GM21526 (cell line): ENCODE measurements around the gene DEFB116.
"Not testable (repeated sequence)": the region's sequence is repeated elsewhere in the genome, so short reads cannot be mapped to it uniquely, and the experiment has no call there.

ENCODE experiments used
- ATAC-seq: cut with Tn5 transposase; IDR thresholded peaks from one replicate; pipeline ENCODE4 v1.9.1; 2021; ENCODE audit warnings: moderate library complexity; ENCODE audit not compliant: unreplicated experiment, low FRiP score

DEFB116 gene, protein sequence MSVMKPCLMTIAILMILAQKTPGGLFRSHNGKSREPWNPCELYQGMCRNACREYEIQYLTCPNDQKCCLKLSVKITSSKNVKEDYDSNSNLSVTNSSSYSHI

DNA sequence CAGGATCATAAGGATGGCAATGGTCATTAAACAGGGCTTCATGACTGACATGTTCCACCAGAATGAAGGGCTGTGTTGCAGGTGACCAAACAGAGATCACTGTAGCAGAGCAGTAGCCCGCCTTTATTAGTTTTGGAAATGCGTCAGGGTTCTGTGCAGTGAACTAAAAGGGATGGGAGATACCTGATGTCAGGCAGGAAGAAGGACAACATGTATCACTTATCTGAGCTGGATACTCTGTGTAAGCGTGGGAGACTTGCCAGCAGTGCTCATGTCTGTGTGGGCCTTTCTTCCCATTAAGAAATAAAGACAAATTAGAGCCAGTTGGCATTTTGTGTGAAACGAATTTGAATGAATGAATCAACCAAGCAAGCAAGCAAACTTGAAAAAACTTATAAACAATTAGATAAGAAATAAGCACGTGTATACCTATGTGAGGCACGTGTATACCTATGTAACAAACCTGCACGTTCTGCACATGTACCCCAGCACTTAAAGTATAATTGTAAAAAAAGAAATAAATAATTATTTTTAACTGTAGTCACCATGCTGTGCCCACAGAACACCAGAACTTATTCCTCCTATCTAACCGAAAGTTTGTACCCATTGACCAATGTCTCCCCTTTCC lies at the start of gene DEFB116:
Gene DEFB116 (minus strand): TSS at position 51 of the 628 bp plus-strand sequence. CDS start 0 bp downstream, at position 51.
- no peak for ATAC-seq

DNA sequence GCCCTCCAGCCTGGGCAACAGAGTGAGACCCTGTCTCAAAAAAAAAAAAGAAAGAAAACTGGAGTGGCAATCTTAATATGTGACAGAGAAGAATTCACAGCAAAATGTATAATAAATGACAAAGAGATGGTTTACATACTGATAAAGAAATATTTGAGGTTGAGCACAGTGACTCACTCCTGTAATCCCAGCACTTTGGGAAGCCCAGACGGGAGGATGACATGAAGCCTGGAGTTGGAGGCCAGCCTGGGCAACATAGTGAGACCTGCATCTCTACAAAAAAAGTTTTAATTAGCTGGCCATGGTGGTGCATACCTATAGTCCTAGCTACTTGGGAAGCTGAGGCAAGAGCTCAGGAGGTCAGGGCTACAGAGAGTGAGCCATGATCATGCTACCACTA lies 47.6 kb upstream of the DEFB116 start:
- no peak for ATAC-seq

DNA sequence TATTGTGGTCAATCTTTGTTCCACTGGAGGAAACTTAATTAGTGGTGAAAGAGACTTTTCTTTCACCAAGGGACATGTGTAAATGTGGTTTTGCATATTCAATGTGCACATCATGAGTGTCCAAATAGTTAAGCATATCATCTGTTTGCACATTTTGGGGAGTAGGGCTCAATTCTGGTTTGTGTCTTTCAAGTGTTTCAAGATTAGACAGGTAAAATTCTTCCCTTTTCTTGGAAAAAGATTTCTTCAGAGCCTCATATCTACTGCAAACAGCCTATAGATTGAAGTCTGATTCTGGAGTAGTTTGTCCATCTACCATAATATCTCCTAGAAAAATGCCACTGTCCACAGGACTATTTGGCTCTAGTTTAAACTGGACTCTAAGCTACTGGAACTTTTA lies 33.1 kb upstream of the DEFB116 start:
- ATAC-seq, result no peak

DNA sequence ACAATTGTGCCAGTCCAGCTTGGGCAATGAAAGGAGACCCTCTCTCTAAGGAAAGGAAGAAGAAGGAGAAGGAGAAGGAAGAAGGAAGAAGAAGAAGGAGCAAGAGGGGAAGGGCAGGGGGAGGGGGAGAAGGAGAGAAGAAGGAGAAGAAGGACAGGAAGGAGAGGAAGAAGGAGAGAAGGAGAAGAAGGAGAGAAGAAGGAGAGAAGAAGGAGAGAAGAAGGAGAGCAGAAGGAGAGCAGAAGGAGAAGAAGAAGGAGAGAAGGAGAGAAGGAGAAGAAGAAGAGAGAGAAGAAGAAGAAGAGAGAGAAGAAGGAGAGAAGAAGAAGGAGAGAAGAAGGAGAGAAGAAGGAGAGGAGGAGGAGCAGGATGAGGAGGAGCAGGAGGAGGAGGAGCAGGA lies 22.5 kb upstream of the DEFB116 start:
- no peak for ATAC-seq

DNA sequence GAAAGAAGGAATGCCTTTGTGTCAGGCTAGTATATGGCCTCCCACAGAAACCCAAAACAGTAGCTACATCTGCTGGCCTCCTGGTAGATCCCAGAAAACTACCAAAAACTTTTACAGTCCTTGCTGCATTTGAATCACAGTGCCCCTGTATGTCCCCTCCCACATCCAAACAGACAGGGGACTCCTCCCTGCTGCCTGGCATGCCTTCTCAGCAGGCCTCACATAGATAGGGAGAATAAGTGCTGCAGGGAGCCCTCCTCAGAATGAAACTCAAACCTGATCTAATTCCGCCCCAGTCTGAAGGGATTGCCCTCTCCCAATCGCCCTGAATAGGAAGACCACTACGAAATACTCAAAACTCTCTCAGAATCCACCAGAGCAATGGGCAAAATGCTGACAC lies 14.1 kb upstream of the DEFB116 start:
- no peak for ATAC-seq

DNA sequence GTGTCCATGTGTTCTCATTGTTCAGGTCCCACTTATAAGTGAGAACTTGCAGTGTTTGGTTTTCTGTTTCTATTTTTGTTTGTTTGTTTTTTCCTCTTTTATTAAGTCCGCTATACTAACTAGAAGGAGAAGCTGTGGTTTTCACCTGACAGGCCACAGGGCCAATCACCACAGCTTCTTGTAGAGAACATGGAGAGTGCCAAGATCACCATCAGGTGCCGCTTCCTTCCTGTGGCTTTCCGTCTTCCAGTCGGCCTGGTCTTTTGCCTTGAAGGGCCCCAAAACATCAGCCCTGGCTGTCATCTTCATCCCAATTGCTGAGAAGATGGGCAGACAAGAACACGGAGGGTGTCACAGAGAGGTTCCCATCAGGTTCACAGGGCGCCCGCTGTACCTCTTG lies 23.4 kb downstream of the DEFB116 start:
- ATAC-seq, result not testable (repeated sequence)

DNA sequence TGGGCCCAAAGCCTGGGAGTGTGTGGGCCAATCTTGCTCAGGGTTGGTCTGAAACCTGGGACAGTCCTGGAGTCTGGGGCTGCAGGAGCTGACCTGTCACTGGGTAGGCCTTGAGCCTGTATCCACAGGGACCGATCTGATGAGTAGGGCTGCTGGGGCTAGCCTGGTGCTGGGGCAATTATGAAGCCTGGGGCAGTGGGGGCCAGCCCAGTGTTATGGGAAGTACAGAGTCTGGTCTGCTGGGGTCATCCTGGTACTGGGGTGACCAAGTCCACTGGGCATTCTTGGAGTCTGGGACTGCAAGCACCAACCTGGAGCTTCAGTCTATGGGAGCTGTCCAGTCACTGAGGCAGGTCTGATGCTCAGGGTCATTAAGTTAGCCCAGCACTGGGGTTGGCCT lies 30.2 kb downstream of the DEFB116 start:
- ATAC-seq, result no peak

DNA sequence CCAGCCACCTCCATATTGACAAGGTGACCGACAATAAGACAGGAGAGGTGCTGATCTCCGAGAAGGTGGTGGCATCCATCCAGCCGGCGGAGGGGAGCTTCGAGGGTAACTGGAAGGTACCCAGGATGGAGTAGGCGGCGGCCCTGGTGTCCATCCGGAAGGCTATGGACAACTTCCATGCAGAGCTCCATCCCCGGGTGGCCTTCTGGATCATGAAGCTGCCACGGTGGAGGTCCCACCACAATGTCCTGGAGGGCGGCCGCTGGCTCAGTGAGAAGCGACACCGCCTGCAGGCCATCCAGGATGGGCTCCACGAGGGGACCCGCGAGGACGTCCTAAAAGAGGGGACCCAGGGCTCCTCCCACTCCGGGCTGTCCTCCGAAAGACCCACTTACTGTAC lies 33.9 kb downstream of the DEFB116 start:
- ATAC-seq, result no peak

DNA sequence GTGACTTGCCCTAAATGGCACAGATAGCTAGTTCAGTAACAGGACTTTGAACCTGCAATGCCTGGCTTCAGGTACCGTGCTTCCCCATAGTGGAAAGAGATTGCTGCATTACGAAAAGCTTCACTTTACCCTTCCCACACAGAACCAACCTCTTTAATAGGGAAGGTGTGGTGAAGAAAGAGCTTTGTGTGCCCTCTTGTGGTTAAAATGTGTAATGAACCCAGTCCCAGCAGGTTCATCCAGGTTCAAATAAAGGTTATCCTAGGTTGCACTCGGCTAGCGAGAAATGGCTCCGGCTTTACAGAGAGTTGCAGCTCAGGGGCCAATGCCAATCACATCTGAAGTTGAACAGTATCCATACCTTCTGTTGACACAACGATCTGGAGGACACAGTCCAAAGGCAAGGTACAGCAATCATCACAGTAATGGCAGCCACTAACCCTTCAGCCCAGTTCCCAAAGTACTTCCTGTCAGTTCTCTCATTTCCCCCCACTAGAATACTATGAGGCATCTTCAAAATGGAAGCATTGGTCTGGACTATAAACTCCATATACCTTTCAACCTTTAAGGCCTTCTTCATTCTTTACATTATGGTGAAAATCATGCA lies 48.0 kb downstream of the DEFB116 start:
- no peak for ATAC-seq

DNA sequence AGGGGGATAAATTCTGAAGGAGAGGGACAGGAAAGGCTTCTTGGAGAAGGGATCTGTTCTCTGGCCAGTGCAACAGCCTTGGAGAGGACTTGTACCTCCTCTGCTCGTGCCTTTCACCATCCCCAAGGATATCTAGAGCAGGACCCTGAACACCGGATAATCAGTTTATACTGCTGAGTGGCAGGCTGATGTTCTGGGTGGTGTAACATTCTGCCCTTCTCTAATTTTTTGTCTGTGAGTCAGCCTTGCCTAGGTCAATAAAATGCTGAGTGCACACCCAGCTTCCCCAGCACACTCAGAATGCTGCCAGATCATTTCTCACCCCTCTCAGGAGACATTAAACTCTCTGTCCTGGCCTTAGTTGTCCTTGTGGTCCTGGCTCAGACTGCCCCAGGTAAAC lies 51.0 kb downstream of the DEFB116 start, which contains the start of gene DEFB115:
Gene DEFB115 (plus strand): TSS at position 301 of the 400 bp plus-strand sequence. CDS start 0 bp downstream, at position 301.
- no peak for ATAC-seq

DNA sequence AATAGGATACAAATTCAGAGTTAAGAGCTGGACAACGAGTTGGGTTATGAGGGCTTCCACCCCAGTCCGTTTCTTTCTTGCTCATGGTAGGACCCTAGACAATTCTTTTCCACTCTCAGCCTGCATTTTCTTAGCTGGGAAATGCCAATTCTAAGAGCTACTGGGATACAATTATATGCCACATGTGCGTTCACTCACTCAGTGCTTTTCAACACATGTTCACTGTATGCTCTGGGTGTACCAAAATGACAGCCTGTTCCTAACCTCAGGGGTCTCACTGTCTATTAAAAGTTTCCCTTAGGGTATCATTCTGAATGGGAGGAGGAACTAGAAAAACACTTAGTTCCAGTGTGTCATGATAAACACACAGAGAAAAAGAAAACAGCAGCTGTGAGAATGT lies 51.4 kb downstream of the DEFB116 start:
- ATAC-seq, result no peak
